UCSD-AML1 (cell line): ENCODE results near the gene HOXD8.

Experiments used
- DNase-seq: peaks from one replicate; lab custom pipeline; 2025; ENCODE audit not compliant: unreplicated experiment; lab: John Stamatoyannopoulos, UW

HOXD8 gene

GRCh38 chr2:176128172-176128981, 1.1 kb upstream of the HOXD8 start:
- no peak for DNase-seq

DNA sequence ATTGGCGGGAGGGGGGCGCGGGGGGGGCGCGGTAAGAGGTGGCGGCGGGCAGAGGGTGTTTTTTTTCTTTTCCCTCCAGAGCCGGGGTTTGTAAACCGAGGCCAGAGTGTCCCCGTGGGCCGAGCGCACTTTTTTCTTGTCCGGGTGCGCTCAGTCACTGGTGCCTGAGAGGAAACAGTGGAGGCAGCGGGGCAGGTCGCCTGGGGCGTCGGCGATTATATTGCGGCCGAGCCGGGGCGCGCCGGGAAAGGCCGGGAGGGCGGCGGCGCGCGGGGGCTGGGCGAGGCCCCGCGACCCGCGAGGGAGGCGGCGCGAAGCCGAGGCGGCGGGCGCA, 275 bp downstream of the HOXD8 start:
- no peak for DNase-seq

- DNase-seq = no peak
These were observed 847 bp downstream of the HOXD8 start for GRCh38 chr2:176130147-176130956.

GRCh38 chr2:176130957-176131847, 1.7 kb downstream of the HOXD8 start:
- DNase-seq = no peak

DNA sequence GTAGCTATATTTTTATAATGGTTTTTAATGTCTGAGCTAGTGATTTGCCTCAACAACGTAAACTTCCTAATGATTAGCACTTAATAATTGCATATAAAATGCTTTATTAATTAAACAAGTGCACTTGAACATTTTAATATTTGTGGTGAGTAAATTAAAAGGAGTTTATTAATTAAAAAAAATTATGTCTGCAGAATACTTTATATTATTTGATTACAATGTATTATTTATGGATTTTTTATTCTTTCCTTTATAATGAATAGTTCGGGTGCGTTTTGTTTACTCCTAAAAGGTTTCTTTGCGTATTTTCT, 2.3 kb downstream of the HOXD8 start:
- DNase-seq = no peak

GRCh38 chr2:176132205-176133171, 3.0 kb downstream of the HOXD8 start:
- no peak for DNase-seq

- DNase-seq = no peak
These were observed 3.9 kb downstream of the HOXD8 start for GRCh38 chr2:176133389-176133788.

DNA sequence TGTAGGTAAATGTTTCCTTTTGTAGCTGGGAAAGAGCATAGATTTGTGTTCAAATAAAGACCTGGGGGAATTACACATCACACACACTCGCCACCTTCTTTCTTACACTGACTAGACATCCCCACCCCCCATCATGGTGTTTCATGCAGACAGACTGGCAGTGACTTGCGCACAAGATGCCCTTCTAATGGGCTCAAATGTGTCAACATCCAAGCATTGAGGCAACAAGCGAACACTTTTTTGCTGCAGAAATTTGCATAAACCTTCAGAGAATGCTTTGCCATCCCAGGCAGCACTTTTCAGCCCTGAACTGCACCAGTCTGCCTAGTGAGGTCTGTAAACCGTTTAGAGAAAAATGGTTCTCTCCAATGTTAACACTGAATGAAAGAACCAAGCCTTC, 4.5 kb downstream of the HOXD8 start:
- no peak for DNase-seq

- no peak for DNase-seq
These were observed 5.5 kb downstream of the HOXD8 start for GRCh38 chr2:176135035-176135440.

GRCh38 chr2:176136374-176137251, 7.1 kb downstream of the HOXD8 start:
- DNase-seq = no peak

DNA sequence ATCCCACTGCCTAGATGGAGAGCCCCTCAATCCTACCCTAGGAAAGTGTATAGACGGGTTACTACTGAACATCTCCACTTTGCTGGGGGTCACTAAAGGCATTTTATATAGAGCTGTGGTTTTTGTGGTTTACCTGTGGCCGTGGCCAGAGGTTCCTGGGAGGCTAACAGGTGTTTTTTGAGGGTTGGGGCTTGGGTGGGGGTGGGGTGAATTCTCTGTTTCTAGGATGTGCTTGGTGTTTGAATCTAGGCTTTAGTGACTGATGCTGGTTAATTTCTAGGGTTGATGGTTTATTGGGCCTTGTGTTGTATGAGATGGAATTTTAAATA, 7.7 kb downstream of the HOXD8 start:
- no peak for DNase-seq

GRCh38 chr2:176137906-176138305, 8.4 kb downstream of the HOXD8 start:
- DNase-seq = no peak

DNA sequence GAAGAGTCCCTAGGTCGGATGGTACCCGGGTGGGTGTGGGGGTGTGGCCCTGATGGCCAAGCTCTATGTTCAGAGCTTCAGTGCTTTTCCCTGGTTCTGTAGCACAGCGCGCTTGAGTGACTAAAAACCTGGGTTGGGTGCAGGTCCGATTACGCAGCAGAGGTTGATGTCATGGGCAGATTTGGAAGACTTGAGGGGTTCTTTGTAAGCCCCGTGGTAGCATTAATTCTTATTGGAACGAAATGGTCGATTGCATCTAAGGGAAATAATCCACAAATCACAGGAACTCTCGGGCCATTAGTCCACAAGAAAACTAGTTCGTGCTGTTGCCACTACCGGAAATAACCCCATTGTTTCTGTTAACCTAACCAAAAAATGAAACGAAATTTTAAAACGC, 9.0 kb downstream of the HOXD8 start:
- no peak for DNase-seq

GRCh38 chr2:176138923-176139660, 9.6 kb downstream of the HOXD8 start:
- DNase-seq = no peak

DNA sequence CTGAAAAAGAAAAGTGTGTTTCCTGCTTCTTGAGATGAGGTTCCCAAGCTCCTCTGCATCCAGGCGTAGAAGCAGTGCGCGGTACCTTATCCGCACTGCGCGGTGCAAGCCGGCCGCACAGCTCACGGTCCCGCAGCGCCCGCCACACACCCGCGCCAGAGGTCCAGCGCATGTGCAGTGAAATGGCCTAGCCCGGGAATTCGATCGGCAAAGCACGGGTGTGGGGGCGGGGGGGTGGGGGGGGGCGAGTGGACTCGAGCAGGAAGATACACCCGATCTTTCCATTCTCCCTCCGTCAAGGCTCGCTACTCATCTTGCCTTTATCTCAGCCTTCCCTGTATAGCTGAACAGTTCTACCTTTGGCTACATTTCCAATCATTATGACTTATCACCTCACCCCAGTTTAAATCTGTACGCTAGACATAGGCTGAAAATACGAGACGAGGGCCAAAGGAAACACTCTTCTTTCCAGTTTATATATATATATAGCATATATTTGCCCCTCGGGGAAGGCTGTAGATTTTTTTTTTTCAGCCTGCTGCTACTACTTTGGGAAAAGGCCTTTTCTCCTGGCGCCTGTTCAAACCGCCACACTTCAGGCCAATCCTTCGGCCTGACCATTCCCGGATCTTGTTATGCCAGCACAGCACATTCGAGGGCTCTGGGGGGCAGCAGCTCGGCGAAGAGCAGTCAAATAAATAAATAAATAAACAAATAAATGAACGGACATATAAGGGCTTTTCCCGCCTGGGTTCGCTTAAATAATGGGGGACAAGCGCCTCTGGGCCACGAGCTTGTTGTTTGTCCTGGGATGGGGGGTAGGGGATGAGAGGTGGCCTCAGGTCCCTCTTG, 10.4 kb downstream of the HOXD8 start:
- no peak for DNase-seq

GRCh38 chr2:176140513-176141317, 11.2 kb downstream of the HOXD8 start:
- peak; percentile 87 for DNase-seq

- DNase-seq = no peak
These were observed 12.8 kb downstream of the HOXD8 start for GRCh38 chr2:176142281-176142680.
